Panc1 (cell line): Measurements from ENCODE around the gene NLRP4. TPM values are rescaled to one million over a fixed set of nuclear protein-coding genes. Genes with fewer than 3 reads are reported as not detected.

ENCODE experiments used
- ATAC-seq: fragments of 200-7000 bp; cut with Tn5 transposase; 2 replicates; pipeline ENCODE4 v1.9.1; 2020; ENCODE audit warnings: mild to moderate bottlenecking, moderate library complexity
- BruUV-seq: library from RNA; stranded (reverse); fragments of 400-500 nt; replicated peaks from 2 replicates; lab custom pipeline; 2021; lab: Mats Ljungman, UMichigan
- CTCF ChIA-PET: fragments of 300-600 bp; sonication (Branson Sonifier 250); formaldehyde crosslinking; loops from one replicate; lab custom pipeline; 2022; ENCODE audit warnings: antibody characterized with exemption; lab: Charles Lee
- POLR2A ChIA-PET: fragments of 300-600 bp; sonication (Branson Sonifier 250); formaldehyde crosslinking; loops from one replicate; lab custom pipeline; 2022; ENCODE audit warnings: antibody characterized with exemption; lab: Charles Lee
- DNase-seq: peaks from one replicate; pipeline ENCODE4 v3.0.0-alpha.2; 2010; ENCODE audit warnings: low read depth, low spot score
- H3K27ac ChIP-seq: 2 replicates; pipeline ENCODE4 v1.5.1; 2011; ENCODE audit warnings: mild to moderate bottlenecking, low read length, inconsistent platforms
- H3K27me3 ChIP-seq: fragments of 200-500 bp; sonication (Bioruptor generic); 2 replicates; pipeline ENCODE4 v1.6.0; 2014; ENCODE audit warnings: low read length, inconsistent platforms; ENCODE audit not compliant: control insufficient read depth, insufficient read depth
- H3K36me3 ChIP-seq: fragments of 200-500 bp; sonication (Bioruptor generic); 2 replicates; pipeline ENCODE4 v1.5.1; 2014; ENCODE audit warnings: inconsistent platforms, mild to moderate bottlenecking, low read length, moderate library complexity; ENCODE audit not compliant: control insufficient read depth, insufficient read depth
- H3K4me1 ChIP-seq: 2 replicates; pipeline ENCODE4 v1.5.1; 2011; ENCODE audit warnings: inconsistent platforms, mild to moderate bottlenecking, low read length, moderate library complexity; ENCODE audit not compliant: control insufficient read depth, insufficient read depth
- H3K4me3 ChIP-seq, 2 experiments: 2 replicates each; pipeline ENCODE4 v1.5.1; 2011 to 2012; ENCODE audit warnings: low read depth in 2 of 2, low read length in 2 of 2, mild to moderate bottlenecking in 2 of 2, inconsistent platforms in 1 of 2, moderate library complexity in 1 of 2
- H3K9me3 ChIP-seq: fragments of 200-500 bp; sonication (Bioruptor generic); 2 replicates; pipeline ENCODE4 v1.5.1; 2014; ENCODE audit warnings: low read depth, mild to moderate bottlenecking, inconsistent platforms, low read length, moderate library complexity; ENCODE audit not compliant: control insufficient read depth, insufficient read depth
- CTCF ChIP-seq: fragments of 450-650 bp; IDR thresholded peaks from 2 replicates; pipeline ENCODE4 v1.5.1; 2017; ENCODE audit warnings: mild to moderate bottlenecking
- POLR2AphosphoS5 ChIP-seq: IDR thresholded peaks from 2 replicates; pipeline ENCODE4 v1.6.1; 2012; ENCODE audit warnings: mild to moderate bottlenecking, low read depth, low read length, moderate library complexity
- SIN3A ChIP-seq: IDR thresholded peaks from 2 replicates; pipeline ENCODE4 v1.6.1; 2012; ENCODE audit warnings: low read depth, mild to moderate bottlenecking, low read length, moderate library complexity, borderline replicate concordance; ENCODE audit not compliant: insufficient read depth
- TCF7L2 ChIP-seq: IDR thresholded peaks from 2 replicates; pipeline ENCODE4 v1.6.1; 2011; ENCODE audit warnings: mild to moderate bottlenecking, low read depth, low read length, inconsistent platforms
- in situ Hi-C: cut with HindIII; loops from 2 replicates; pipeline ENCODE4 v1.10.0; 2016; ENCODE audit warnings: low sequenced_read_pairs, low pct_unique_long_range_greater_than_20kb
- intact Hi-C: fragments of 100-400 bp; cut with micrococcal nuclease; formaldehyde crosslinking; loops from one replicate; pipeline ENCODE4 v1.10.0; 2022; ENCODE audit not compliant: unreplicated experiment
- total RNA-seq: library from RNA; stranded (reverse); gene quantifications from one replicate; pipeline ENCODE4 v1.2.1, GENCODE V29; 2021; ENCODE audit not compliant: unreplicated experiment
- TF ChIP-seq, protein P1 (sequence below), 2 experiments: IDR thresholded peaks; 2 replicates each; pipeline ENCODE4 v1.6.1; 2011 to 2012; ENCODE audit warnings: low read depth in 2 of 2, control low read depth in 1 of 2, low read length in 1 of 2, mild to moderate bottlenecking in 1 of 2, moderate library complexity in 1 of 2; ENCODE audit not compliant: insufficient read depth in 1 of 2

The NLRP4 gene
- total RNA-seq, 1 experiment from 2014 or later = not detected

GRCh38 chr19:55909801-55910200, 73.5 kb downstream of the NLRP4 start:
- TF ChIP-seq TCF7L2 = no peak
- TF ChIP-seq, protein P1, sequence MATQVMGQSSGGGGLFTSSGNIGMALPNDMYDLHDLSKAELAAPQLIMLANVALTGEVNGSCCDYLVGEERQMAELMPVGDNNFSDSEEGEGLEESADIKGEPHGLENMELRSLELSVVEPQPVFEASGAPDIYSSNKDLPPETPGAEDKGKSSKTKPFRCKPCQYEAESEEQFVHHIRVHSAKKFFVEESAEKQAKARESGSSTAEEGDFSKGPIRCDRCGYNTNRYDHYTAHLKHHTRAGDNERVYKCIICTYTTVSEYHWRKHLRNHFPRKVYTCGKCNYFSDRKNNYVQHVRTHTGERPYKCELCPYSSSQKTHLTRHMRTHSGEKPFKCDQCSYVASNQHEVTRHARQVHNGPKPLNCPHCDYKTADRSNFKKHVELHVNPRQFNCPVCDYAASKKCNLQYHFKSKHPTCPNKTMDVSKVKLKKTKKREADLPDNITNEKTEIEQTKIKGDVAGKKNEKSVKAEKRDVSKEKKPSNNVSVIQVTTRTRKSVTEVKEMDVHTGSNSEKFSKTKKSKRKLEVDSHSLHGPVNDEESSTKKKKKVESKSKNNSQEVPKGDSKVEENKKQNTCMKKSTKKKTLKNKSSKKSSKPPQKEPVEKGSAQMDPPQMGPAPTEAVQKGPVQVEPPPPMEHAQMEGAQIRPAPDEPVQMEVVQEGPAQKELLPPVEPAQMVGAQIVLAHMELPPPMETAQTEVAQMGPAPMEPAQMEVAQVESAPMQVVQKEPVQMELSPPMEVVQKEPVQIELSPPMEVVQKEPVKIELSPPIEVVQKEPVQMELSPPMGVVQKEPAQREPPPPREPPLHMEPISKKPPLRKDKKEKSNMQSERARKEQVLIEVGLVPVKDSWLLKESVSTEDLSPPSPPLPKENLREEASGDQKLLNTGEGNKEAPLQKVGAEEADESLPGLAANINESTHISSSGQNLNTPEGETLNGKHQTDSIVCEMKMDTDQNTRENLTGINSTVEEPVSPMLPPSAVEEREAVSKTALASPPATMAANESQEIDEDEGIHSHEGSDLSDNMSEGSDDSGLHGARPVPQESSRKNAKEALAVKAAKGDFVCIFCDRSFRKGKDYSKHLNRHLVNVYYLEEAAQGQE (IDR thresholded peaks at IDR 0.05; ENCODE audit: insufficient read depth in 1 of 2, low read depth in 2 of 2, low read length in 1 of 2) = no peak
- no peak for TF ChIP-seq SIN3A
- no peak for TF ChIP-seq POLR2AphosphoS5
- no peak for TF ChIP-seq CTCF
- no TSS peak for BruUV-seq
- in situ Hi-C loops (no loop called here), intact Hi-C loops (no loop called here)
- Histone ChIP-seq H3K27me3 (peaks cover 15% of the 10 kb centered on the region), H3K36me3 (no peaks in the 10 kb centered on the region), H3K4me1 (no peaks in the 10 kb centered on the region), H3K4me3 (no peak overlapping the region), H3K27ac (no peak overlapping the region), H3K9me3 (no peaks in the 10 kb centered on the region)
- CTCF ChIA-PET = interaction anchor here (0.5 kb wide), 1 partner anchor 377 kb away, joined by 3 read pairs; no protein-coding TSS in a partner anchor
- ATAC-seq (no peak), DNase-seq (no peak)
- POLR2A ChIA-PET = no interaction called here

DNA sequence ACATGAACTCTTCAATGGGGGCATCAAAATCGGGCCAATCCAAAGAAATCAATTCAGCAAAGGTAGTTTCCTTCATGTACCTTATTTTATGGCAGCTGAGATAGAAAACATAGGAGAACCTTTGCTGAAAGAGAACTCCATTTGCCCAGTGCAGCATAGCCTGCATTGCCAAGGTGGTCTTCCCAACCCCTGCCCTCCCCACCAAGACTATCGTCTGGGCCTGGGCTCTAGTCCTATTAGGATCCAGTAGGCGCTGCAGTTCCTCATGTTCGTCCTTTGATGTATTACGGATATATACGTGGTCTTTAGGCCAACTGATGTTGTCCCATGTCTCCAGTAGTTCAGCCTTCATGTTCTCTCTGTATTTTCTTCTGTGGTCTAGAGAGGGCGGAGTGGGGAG, 76.6 kb downstream of the NLRP4 start:
- BruUV-seq = no TSS peak
- in situ Hi-C loops = no loop called here
- CTCF ChIA-PET = no interaction called here

More for the DNA sequence above, 76.6 kb downstream of the NLRP4 start:
- Histone ChIP-seq H3K27ac (no peak overlapping the region), H3K36me3 (no peaks in the 10 kb centered on the region), H3K27me3 (peaks cover 21% of the 10 kb centered on the region), H3K4me3 (no peak overlapping the region), H3K4me1 (no peaks in the 10 kb centered on the region), H3K9me3 (0 out of 2 replicates have a peak, but pooled peaks cover 2% of the 10 kb centered on the region)
- TF ChIP-seq SIN3A (no peak), CTCF (no peak), POLR2AphosphoS5 (no peak), TCF7L2 (no peak)
- TF ChIP-seq, protein P1 (IDR thresholded peaks at IDR 0.05; ENCODE audit: insufficient read depth in 1 of 2, low read depth in 2 of 2, low read length in 1 of 2) = no peak
- POLR2A ChIA-PET = no interaction called here
- ATAC-seq = no peak
- intact Hi-C loops = no loop called here
- DNase-seq = no peak
